GM23248 (cell line): Measurements from ENCODE around the gene CRACDL.

Source experiments
- EZH2 ChIP-seq: fragments of 200-600 bp; sonication (generic); IDR thresholded peaks from 2 replicates; pipeline ENCODE4 v1.6.1; 2018; ENCODE audit warnings: antibody characterized with exemption, mild to moderate bottlenecking; ENCODE audit not compliant: insufficient read depth, poor library complexity, severe bottlenecking
- EZH2phosphoT487 ChIP-seq: fragments of 200-600 bp; sonication (generic); IDR thresholded peaks from 2 replicates; pipeline ENCODE4 v1.6.1; 2018; ENCODE audit warnings: antibody characterized with exemption, moderate library complexity, mild to moderate bottlenecking, low read depth; ENCODE audit not compliant: insufficient read depth

GRCh38 chr2:98795891-98796676 is 139.9 kb downstream of the CRACDL start:
- TF ChIP-seq EZH2 (no peak), EZH2phosphoT487 (no peak)
